Mesendoderm (in vitro differentiated cells): ENCODE measurements around the gene XAGE2. TPM values are rescaled to one million over a fixed set of nuclear protein-coding genes. Genes with fewer than 3 reads are reported as not detected.

Experiments
- DNase-seq: peaks from one replicate; pipeline ENCODE4 v3.0.0; 2013
- H2AK5ac ChIP-seq: 2 replicates; pipeline ENCODE4 v1.6.1; 2013; ENCODE audit warnings: low read length, inconsistent platforms
- H2BK120ac ChIP-seq: 2 replicates; pipeline ENCODE4 v1.6.1; 2013; ENCODE audit warnings: low read depth, mild to moderate bottlenecking, low read length, moderate library complexity, mixed read lengths
- H2BK15ac ChIP-seq: replicated peaks from 2 replicates; pipeline ENCODE4 v1.6.1; 2013; ENCODE audit warnings: low read depth, mild to moderate bottlenecking, moderate library complexity
- H2BK5ac ChIP-seq: 2 replicates; pipeline ENCODE4 v1.6.1; 2013; ENCODE audit warnings: low read length, inconsistent platforms
- H3K18ac ChIP-seq: 2 replicates; pipeline ENCODE4 v1.6.1; 2013; ENCODE audit warnings: mild to moderate bottlenecking, low read length, mixed read lengths
- H3K23ac ChIP-seq: one replicate; pipeline ENCODE4 v1.6.1; 2013; ENCODE audit warnings: low read length
- H3K27ac ChIP-seq: 2 replicates; pipeline ENCODE4 v1.5.1; 2013; ENCODE audit warnings: low read depth, mild to moderate bottlenecking, inconsistent platforms, low read length, moderate library complexity
- H3K27me3 ChIP-seq: 2 replicates; pipeline ENCODE4 v1.6.1; 2013; ENCODE audit warnings: low read length, control low read depth, mild to moderate bottlenecking, inconsistent platforms; ENCODE audit not compliant: insufficient read depth, poor library complexity
- H3K36me3 ChIP-seq: 2 replicates; pipeline ENCODE4 v1.6.1; 2013; ENCODE audit warnings: low read length, inconsistent platforms; ENCODE audit not compliant: control insufficient read depth, insufficient read depth
- H3K4ac ChIP-seq: one replicate; pipeline ENCODE4 v1.6.1; 2013; ENCODE audit warnings: low read depth, mild to moderate bottlenecking, low read length, moderate library complexity
- H3K4me1 ChIP-seq: 2 replicates; pipeline ENCODE4 v1.6.1; 2013; ENCODE audit warnings: low read depth, low read length, inconsistent platforms; ENCODE audit not compliant: control insufficient read depth
- H3K4me2 ChIP-seq: 2 replicates; pipeline ENCODE4 v1.6.1; 2013; ENCODE audit warnings: low read length
- H3K4me3 ChIP-seq: 2 replicates; pipeline ENCODE4 v1.5.1; 2013; ENCODE audit warnings: mild to moderate bottlenecking, low read length
- H3K56ac ChIP-seq: one replicate; pipeline ENCODE4 v1.6.1; 2013; ENCODE audit warnings: low read length
- H3K79me1 ChIP-seq: 2 replicates; pipeline ENCODE4 v1.6.1; 2013; ENCODE audit warnings: low read length, inconsistent platforms
- H3K79me2 ChIP-seq: 2 replicates; pipeline ENCODE4 v1.6.1; 2013; ENCODE audit warnings: mild to moderate bottlenecking, low read length; ENCODE audit not compliant: control insufficient read depth, insufficient read depth
- H3K9ac ChIP-seq: 2 replicates; pipeline ENCODE4 v1.6.1; 2013; ENCODE audit warnings: low read length, inconsistent platforms
- H4K5ac ChIP-seq: one replicate; pipeline ENCODE4 v1.6.1; 2013; ENCODE audit warnings: low read length
- H4K8ac ChIP-seq: one replicate; pipeline ENCODE4 v1.6.1; 2013; ENCODE audit warnings: low read depth, mild to moderate bottlenecking, control low read depth, low read length, moderate library complexity
- WGBS: extraction: QIAGEN DNeasy Blood & Tissue Kit; methylation state at CpG from one replicate; pipeline ENCODE4 v1.1.7; 2013; ENCODE audit warnings: low lambda C conversion rate, missing lambda C conversion rate; ENCODE audit not compliant: insufficient coverage; ENCODE audit errors: extremely low coverage; 5-methylcytosine and 5-hydroxymethylcytosine counted together
- small RNA-seq: library from polyadenylated mRNA; stranded (forward); fragments of <200 nt; extraction: miRNeasy Mini kit (QIAGEN cat#:217004); gene quantifications from one replicate; pipeline ENCODE3, GENCODE V24; 2013; ENCODE audit not compliant: insufficient read depth

XAGE2 gene

GRCh38 chrX:52424656-52425055, 55.8 kb downstream of the XAGE2 start:
- H3K79me2 ChIP-seq = no peaks in the 10 kb centered on the region
- H4K5ac ChIP-seq = no peak overlapping the region
- no peak overlapping the region for H3K18ac ChIP-seq
- H4K8ac ChIP-seq = no peak overlapping the region
- no peaks in the 10 kb centered on the region for H3K79me1 ChIP-seq
- no peak overlapping the region for H3K23ac ChIP-seq
- no peaks in the 10 kb centered on the region for H3K27me3 ChIP-seq
- no peak for DNase-seq
- H3K4ac ChIP-seq = no peak overlapping the region
- no peaks in the 10 kb centered on the region for H3K4me1 ChIP-seq
- no peak overlapping the region for H3K27ac ChIP-seq
- H3K9ac ChIP-seq = no peak overlapping the region
- H2BK15ac ChIP-seq = no peak overlapping the region
- no peak overlapping the region for H3K56ac ChIP-seq
- H3K36me3 ChIP-seq = no peaks in the 10 kb centered on the region
- no peak overlapping the region for H2BK120ac ChIP-seq
- H2AK5ac ChIP-seq = no peak overlapping the region
- no peak overlapping the region for H3K4me2 ChIP-seq
- no CpG with 5 or more reads among the region's 1 CpG for WGBS
- H3K4me3 ChIP-seq = no peak overlapping the region
- H2BK5ac ChIP-seq = no peak overlapping the region

Small RNAs within 50 kb of the gene (small RNA-seq; reads per million reads assigned to genes)
- gene MIR8088 = not detected
